ACC112 (cell line): ENCODE results near the gene DYRK3.

Experiments
- H2AFZ ChIP-seq: fragments of 200-600 bp; sonication (generic); one replicate; pipeline ENCODE4 v1.6.0; 2017; ENCODE audit warnings: antibody characterized with exemption, low read length; ENCODE audit not compliant: unreplicated experiment
- H3K27ac ChIP-seq: fragments of 200-600 bp; sonication (generic); 2 replicates; pipeline ENCODE4 v1.5.1; 2014; ENCODE audit warnings: low read depth, mild to moderate bottlenecking, antibody characterized with exemption, low read length, moderate library complexity
- H3K27me3 ChIP-seq: fragments of 200-600 bp; sonication (generic); 2 replicates; pipeline ENCODE4 v1.6.1; 2014; ENCODE audit warnings: mild to moderate bottlenecking, antibody characterized with exemption, low read length, moderate library complexity, mixed read lengths; ENCODE audit not compliant: insufficient read depth
- H3K36me3 ChIP-seq: fragments of 200-600 bp; sonication (generic); 2 replicates; pipeline ENCODE4 v1.6.1; 2016; ENCODE audit warnings: mild to moderate bottlenecking, antibody characterized with exemption, low read length, moderate library complexity, mixed read lengths; ENCODE audit not compliant: insufficient read depth
- H3K4me1 ChIP-seq: fragments of 200-600 bp; sonication (generic); one replicate; pipeline ENCODE4 v1.6.1; 2016; ENCODE audit warnings: low read length, mixed read lengths; ENCODE audit not compliant: insufficient read depth, unreplicated experiment, control insufficient read depth
- H3K4me3 ChIP-seq: fragments of 200-600 bp; sonication (generic); 2 replicates; pipeline ENCODE4 v1.5.1; 2014; ENCODE audit warnings: mild to moderate bottlenecking, low read depth, low read length
- H3K79me2 ChIP-seq: fragments of 200-600 bp; sonication (generic); one replicate; pipeline ENCODE4 v1.6.0; 2016; ENCODE audit warnings: low read length; ENCODE audit not compliant: control insufficient read depth, unreplicated experiment, insufficient read depth

Gene DYRK3

DNA sequence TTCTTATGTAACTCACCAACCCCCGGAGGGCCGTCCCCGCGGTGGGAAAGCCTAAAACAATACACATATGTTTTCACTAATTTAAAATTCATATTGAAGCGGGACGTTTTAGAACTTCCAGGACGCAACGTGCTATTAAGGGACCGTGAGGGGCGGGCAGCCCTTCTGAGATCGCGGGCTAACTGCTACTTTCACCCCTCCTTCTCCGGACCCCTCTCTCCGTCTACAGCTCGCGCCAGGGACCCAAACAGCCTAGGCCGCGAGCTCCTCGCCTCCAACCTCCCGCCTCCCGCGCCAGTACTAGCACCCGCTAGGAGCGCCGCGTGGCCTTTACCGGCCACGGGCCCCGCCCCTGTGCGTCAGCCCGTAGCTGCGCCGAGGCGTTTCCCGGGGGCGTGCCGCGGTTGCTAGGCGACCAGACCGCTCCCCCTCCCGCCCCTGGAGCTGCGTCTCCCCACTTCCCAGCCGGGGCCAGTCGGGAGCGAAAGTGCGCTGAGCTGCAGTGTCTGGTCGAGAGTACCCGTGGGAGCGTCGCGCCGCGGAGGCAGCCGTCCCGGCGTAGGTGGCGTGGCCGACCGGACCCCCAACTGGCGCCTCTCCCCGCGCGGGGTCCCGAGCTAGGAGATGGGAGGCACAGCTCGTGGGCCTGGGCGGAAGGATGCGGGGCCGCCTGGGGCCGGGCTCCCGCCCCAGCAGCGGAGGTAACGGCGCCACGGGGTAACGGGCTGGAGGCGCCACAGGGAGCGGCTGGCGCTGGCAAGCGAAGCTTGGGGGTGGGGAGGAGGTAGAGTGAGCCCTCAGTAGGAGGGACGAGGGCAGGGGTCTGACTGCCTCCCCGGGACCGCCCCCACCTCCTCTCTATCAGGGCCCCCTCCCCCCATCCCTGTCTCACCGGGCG, at the start of gene DYRK3:
DYRK3 (plus strand) TSS at position 457 of the 898 bp plus-strand sequence; CDS start at position 625, 168 bp downstream.
- H3K4me3 ChIP-seq = peak within 1 kb of the TSS; percentile 89
- peak within 1 kb of the TSS; percentile 63 for H2AFZ ChIP-seq
- H3K4me1 ChIP-seq = peaks cover 44% of the 10 kb centered on the region
- peak within 1 kb of the TSS; percentile 90 for H3K27ac ChIP-seq
- peaks cover 23% of the 10 kb centered on the region for H3K79me2 ChIP-seq
- no peaks in the 10 kb centered on the region; the same call in 1 of the 2 replicates for H3K36me3 ChIP-seq
- no peaks in the 10 kb centered on the region for H3K27me3 ChIP-seq

DNA sequence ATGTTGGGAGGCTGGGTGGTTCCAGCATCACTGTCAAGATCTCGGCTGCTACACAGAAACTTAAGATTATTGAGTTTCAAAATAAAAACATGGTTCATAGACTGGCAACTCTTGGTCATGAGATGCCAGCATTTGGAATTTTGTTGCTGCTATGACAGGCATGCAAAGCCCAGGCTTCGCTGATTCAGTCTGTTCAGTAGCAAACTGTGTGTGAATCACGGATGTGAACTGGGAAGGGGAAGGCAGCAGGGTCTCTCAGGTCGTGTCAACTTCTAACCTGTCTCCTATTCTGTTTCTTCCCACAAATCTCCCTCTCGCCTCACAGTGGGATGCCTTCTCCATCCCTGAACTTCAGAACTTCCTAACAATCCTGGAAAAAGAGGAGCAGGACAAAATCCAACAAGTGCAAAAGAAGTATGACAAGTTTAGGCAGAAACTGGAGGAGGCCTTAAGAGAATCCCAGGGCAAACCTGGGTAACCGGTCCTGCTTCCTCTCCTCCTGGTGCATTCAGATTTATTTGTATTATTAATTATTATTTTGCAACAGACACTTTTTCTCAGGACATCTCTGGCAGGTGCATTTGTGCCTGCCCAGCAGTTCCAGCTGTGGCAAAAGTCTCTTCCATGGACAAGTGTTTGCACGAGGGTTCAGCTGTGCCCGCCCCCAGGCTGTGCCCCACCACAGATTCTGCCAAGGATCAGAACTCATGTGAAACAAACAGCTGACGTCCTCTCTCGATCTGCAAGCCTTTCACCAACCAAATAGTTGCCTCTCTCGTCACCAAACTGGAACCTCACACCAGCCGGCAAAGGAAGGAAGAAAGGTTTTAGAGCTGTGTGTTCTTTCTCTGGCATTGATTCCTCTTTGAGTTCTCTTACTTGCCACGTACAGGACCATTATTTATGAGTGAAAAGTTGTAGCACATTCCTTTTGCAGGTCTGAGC, 48.6 kb upstream of the DYRK3 start:
- Histone ChIP-seq H3K36me3 (0 out of 2 replicates have a peak, but pooled peaks cover 2% of the 10 kb centered on the region), H3K27ac (no peak overlapping the region), H3K79me2 (no peaks in the 10 kb centered on the region)

DNA sequence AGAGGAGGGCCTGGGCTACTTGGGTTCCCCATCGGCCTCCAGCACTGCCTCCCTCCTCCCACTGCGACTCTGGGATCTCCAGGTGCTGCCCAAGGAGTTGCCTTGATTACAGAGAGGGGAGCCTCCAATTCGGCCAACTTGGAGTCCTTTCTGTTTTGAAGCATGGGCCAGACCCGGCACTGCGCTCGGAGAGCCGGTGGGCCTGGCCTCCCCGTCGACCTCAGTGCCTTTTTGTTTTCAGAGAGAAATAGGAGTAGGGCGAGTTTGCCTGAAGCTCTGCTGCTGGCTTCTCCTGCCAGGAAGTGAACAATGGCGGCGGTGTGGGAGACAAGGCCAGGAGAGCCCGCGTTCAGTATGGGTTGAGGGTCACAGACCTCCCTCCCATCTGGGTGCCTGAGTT, 47.4 kb upstream of the DYRK3 start:
- Histone ChIP-seq H3K4me1 (peaks cover 31% of the 10 kb centered on the region), H3K36me3 (0 out of 2 replicates have a peak, but pooled peaks cover 8% of the 10 kb centered on the region), H2AFZ (no peak overlapping the region), H3K27ac (no peak overlapping the region), H3K79me2 (no peaks in the 10 kb centered on the region), H3K27me3 (no peaks in the 10 kb centered on the region), H3K4me3 (no peak overlapping the region)

More for the DNA sequence above, 48.6 kb upstream of the DYRK3 start:
- peaks cover 31% of the 10 kb centered on the region for H3K4me1 ChIP-seq
- H3K4me3 ChIP-seq = no peak overlapping the region
- no peak overlapping the region for H2AFZ ChIP-seq
- no peaks in the 10 kb centered on the region for H3K27me3 ChIP-seq

DNA sequence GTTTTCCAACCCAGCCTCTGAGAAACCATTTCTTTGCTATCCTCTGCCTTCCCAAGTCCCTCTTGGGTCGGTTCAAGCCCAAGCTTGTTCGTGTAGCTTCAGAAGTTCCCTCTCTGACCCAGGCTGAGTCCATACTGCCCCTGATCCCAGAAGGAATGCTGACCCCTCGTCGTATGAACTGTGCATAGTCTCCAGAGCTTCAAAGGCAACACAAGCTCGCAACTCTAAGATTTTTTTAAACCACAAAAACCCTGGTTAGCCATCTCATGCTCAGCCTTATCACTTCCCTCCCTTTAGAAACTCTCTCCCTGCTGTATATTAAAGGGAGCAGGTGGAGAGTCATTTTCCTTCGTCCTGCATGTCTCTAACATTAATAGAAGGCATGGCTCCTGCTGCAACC, 46.8 kb upstream of the DYRK3 start:
- no peak overlapping the region for H3K4me3 ChIP-seq
- H3K79me2 ChIP-seq = no peaks in the 10 kb centered on the region
- no peak overlapping the region for H2AFZ ChIP-seq
- no peaks in the 10 kb centered on the region for H3K27me3 ChIP-seq
- 0 out of 2 replicates have a peak, but pooled peaks cover 8% of the 10 kb centered on the region for H3K36me3 ChIP-seq
- H3K4me1 ChIP-seq = peaks cover 31% of the 10 kb centered on the region
- peak overlapping the region; percentile 82 for H3K27ac ChIP-seq

DNA sequence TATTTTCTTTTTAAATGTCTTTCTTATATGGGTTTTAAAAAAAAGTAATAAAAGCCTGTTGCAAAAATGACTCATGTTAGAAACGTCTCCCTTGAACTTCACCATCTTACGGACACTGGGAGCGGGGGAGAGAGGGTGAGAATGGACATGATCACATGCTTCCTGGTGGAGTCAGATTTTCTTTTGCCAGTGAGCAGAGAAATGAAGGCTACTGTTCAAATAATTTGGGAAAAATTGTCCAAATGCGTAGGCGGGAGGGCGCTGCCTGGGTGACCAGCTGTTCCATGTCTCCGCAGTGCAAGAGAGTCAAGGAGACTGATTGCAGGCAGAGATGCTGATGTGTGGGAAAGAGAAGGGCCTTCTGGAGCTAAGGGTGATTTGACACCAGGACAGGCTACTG, 46.1 kb upstream of the DYRK3 start:
- Histone ChIP-seq H3K4me3 (peak overlapping the region; percentile 11; the same call in 1 of the 2 replicates), H2AFZ (no peak overlapping the region), H3K36me3 (0 out of 2 replicates have a peak, but pooled peaks cover 8% of the 10 kb centered on the region), H3K4me1 (peaks cover 31% of the 10 kb centered on the region), H3K79me2 (no peaks in the 10 kb centered on the region), H3K27me3 (no peaks in the 10 kb centered on the region), H3K27ac (peak overlapping the region; percentile 82)

DNA sequence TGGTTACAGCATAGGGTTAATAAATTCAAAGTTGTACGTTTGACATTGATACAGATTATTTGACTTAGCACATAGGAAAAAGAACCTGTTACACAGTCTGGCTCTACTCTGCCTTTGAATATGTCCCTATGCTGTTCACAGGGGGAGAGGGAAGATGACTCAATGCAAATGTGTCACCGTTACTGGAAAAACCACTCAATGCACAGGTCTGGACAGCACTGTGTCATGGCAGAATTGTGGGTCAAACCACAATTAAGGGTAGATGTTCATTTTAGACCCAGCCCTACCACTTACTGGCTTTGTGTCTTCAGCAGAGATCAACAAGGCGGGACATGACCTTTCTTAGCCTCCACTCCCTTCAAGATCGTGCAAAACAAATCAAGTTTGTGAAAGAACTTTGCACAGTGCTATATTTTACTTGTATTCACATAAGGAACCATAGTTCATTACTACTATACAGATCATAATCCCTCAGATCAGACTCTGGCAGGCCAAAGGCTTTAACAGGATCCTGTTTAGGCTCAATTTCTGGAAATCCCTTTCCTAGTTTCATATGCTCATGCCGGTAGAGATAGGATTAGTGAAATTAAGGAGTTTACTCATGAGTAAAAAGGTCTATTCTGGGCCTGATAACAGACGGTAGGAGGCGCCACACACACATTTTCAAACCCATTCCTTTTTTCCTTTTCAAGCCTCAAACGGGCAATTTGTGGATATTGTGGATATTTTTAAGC, 45.1 kb upstream of the DYRK3 start:
- no peak overlapping the region for H2AFZ ChIP-seq
- H3K4me1 ChIP-seq = peaks cover 31% of the 10 kb centered on the region
- H3K27ac ChIP-seq = peak overlapping the region; percentile 82
- no peaks in the 10 kb centered on the region for H3K79me2 ChIP-seq
- H3K4me3 ChIP-seq = 0 out of 2 replicates have a peak overlapping the region, but pooled peaks have one; percentile 11
- H3K36me3 ChIP-seq = 0 out of 2 replicates have a peak, but pooled peaks cover 12% of the 10 kb centered on the region
- H3K27me3 ChIP-seq = no peaks in the 10 kb centered on the region

DNA sequence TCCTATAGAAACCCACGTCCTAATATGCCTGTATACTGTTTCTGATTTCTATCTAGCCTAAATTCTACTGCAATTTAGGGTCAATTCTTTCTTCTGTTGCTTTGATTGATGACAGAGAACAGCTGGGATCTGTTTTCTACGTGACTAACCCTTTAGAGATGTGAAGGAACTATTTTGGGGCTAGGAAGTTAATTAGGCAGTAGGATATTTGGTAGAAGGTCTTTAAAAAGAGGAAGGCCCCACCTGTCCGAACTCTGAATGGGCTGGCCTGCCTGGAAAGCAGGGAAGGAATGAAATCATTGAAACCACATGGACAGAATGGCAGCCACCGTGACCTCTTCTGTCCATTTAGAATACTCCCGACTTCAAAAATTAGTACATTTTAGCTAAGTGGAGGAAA, 44.1 kb upstream of the DYRK3 start:
- H3K4me1 ChIP-seq = peaks cover 31% of the 10 kb centered on the region
- no peaks in the 10 kb centered on the region for H3K27me3 ChIP-seq
- no peak overlapping the region for H2AFZ ChIP-seq
- no peak overlapping the region for H3K4me3 ChIP-seq
- no peak overlapping the region for H3K27ac ChIP-seq
- peaks cover 18% of the 10 kb centered on the region; the same call in 1 of the 2 replicates for H3K36me3 ChIP-seq
- no peaks in the 10 kb centered on the region for H3K79me2 ChIP-seq

DNA sequence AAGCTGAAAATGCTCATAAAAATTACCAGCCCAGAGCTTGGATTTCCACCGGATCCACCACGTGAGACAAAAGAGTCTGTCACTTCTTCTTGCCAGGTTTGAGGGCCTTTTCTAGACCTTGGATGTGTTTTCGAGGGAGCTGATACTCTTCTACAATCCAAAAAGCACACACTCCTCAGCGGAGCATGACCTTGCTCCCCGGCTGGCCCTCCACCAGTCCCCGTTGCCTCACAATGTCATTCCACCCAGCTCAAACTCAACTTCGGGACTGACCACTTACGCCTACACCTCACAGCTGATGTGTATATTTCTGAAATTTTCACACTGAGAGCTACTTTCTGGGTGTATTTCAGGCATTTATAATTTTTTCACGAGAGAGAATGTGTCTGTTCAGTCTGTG, 43.6 kb upstream of the DYRK3 start:
- Histone ChIP-seq H3K4me3 (no peak overlapping the region), H3K79me2 (no peaks in the 10 kb centered on the region), H2AFZ (no peak overlapping the region), H3K4me1 (peaks cover 31% of the 10 kb centered on the region), H3K36me3 (peaks cover 18% of the 10 kb centered on the region; the same call in 1 of the 2 replicates), H3K27me3 (no peaks in the 10 kb centered on the region), H3K27ac (no peak overlapping the region)

DNA sequence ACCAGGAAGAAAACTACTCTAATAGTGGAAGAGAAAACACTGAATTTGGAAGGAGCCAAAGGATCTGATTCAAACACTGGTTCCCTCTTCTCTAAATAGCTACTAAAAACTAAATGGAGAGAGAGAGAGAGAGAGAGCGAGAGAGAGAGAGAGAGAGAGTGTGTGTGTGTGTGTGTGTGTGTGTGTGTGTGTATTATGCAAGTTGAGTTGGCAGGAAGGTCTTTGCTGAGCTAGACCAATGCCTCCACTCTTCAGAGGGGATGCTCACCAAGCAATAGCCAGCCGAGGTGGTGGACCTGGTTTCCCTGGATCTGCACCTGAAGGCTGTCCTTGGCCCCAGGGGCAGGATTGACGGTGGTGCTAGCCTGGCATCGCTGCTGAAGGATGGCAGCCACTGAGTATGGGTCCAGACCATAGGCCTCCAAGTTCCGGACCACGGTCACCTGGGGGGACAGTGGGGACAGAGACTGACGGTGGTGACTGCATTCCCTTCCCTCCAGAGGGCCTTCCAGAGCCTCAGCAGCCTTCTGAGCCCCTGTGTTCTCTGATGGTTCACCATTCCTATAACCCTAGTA, 41.9 kb upstream of the DYRK3 start:
- no peak overlapping the region for H2AFZ ChIP-seq
- peaks cover 18% of the 10 kb centered on the region; the same call in 1 of the 2 replicates for H3K36me3 ChIP-seq
- no peaks in the 10 kb centered on the region for H3K27me3 ChIP-seq
- H3K4me1 ChIP-seq = peaks cover 27% of the 10 kb centered on the region
- H3K27ac ChIP-seq = no peak overlapping the region
- no peaks in the 10 kb centered on the region for H3K79me2 ChIP-seq
- H3K4me3 ChIP-seq = no peak overlapping the region
